ENCODE data around the gene TNFSF8. TPM values are rescaled to one million over a fixed set of nuclear protein-coding genes. Genes with fewer than 3 reads are reported as not detected.

The TNFSF8 gene
- total and polyA plus RNA-seq, 2 of the 8 experiments (the other 6 are each of a cell fraction or from before 2014, with no cell fraction given), result not detected

GRCh38 chr9:114923918-114924317, 6.5 kb downstream of the TNFSF8 start:
- Histone ChIP-seq H3K79me2 (ENCODE audit: control insufficient read depth in 1 of 2, insufficient read depth in 2 of 2, low read length in 2 of 2) (no peaks in the 10 kb centered on the region), H2BK15ac (ENCODE audit: low read length) (no peak overlapping the region), H3K23me2 (ENCODE audit: low read depth, low read length) (no peaks in the 10 kb centered on the region), H4K91ac (replicated peaks; ENCODE audit: insufficient read length, low read length) (no peak overlapping the region), H4K5ac (ENCODE audit: insufficient read length, low read depth, low read length) (no peak overlapping the region), H3K23ac (ENCODE audit: insufficient read length) (no peak overlapping the region), H3K27ac (ENCODE audit: low read depth, low read length) (no peak overlapping the region), H4K8ac (ENCODE audit: extremely low read depth, insufficient read depth, low read length) (no peak overlapping the region), H3K9me3 (ENCODE audit: insufficient read depth in 2 of 2, low read depth in 1 of 2, low read length in 1 of 2) (no peaks in the 10 kb centered on the region), H3K4me1 (replicated peaks in 1 of 4; ENCODE audit: control insufficient read depth in 3 of 4, insufficient read depth in 4 of 4, low read length in 3 of 4) (peaks cover 0 to 4% (median 1%) of the 10 kb centered on the region in 4 experiments; a peak in 3 of 7 replicates), H3K4me3 (ENCODE audit: extremely low read depth in 1 of 4, insufficient read depth in 2 of 4, low read depth in 3 of 4, low read length in 4 of 4) (no peak overlapping the region), H2AFZ (ENCODE audit: low read length) (no peak overlapping the region), H3K4ac (replicated peaks; ENCODE audit: insufficient read length, low read depth, low read length) (no peak overlapping the region), H2BK20ac (ENCODE audit: low read length) (no peak overlapping the region), H2BK120ac (replicated peaks; ENCODE audit: low read depth, low read length) (no peak overlapping the region), H3K4me2 (ENCODE audit: insufficient read depth in 1 of 2, low read depth in 2 of 2, low read length in 2 of 2) (no peak overlapping the region), H3K18ac (ENCODE audit: extremely low read depth, low read length) (no peak overlapping the region), H3K36me3 (ENCODE audit: control insufficient read depth in 2 of 4, insufficient read depth in 4 of 4, low read length in 3 of 4) (peaks cover 0 to 2% (median 0%) of the 10 kb centered on the region in 4 experiments; a peak in 2 of 8 replicates), H2BK12ac (ENCODE audit: low read depth, low read length) (no peak overlapping the region), H4K20me1 (replicated peaks in 1 of 2; ENCODE audit: control insufficient read depth in 1 of 2, insufficient read depth in 2 of 2, low read length in 2 of 2) (peaks cover 4 to 13% of the 10 kb centered on the region in 2 experiments), H3K9ac (replicated peaks in 1 of 4; ENCODE audit: extremely low read depth in 1 of 4, low read depth in 3 of 4, low read length in 3 of 4) (no peak overlapping the region), H3K79me1 (ENCODE audit: low read depth, low read length) (no peaks in the 10 kb centered on the region), H2AK5ac (ENCODE audit: low read depth, low read length) (no peak overlapping the region), H3K56ac (replicated peaks; ENCODE audit: insufficient read length, low read depth, low read length) (no peak overlapping the region), H3K27me3 (replicated peaks in 1 of 4; ENCODE audit: control insufficient read depth in 3 of 4, extremely low read depth in 1 of 4, insufficient read depth in 3 of 4, low read length in 3 of 4) (peaks cover 65 to 83% (median 83%) of the 10 kb centered on the region in 4 experiments), H2BK5ac (ENCODE audit: low read depth, low read length) (no peak overlapping the region), H3K14ac (ENCODE audit: insufficient read length) (no peak overlapping the region)
- FAIRE-seq, result no peak
- no peak for DNase-seq (ENCODE audit: low read depth in 1 of 2, low spot score in 2 of 2)
- no peak for TF ChIP-seq SRF (IDR thresholded peaks at IDR 0.05; ENCODE audit: low read depth, low read length)
- TF ChIP-seq SP1 (IDR thresholded peaks at IDR 0.05; ENCODE audit: low read depth, low read length), result no peak
- no peak for TF ChIP-seq EZH2 (IDR thresholded peaks at IDR 0.05; ENCODE audit: low read depth, low read length, severe bottlenecking)
- no peak for TF ChIP-seq CBX8 (IDR thresholded peaks at IDR 0.05; ENCODE audit: borderline replicate concordance, low read depth, low read length)
- TF ChIP-seq GTF2F1 (IDR thresholded peaks at IDR 0.05; ENCODE audit: borderline replicate concordance, low read depth, low read length), result no peak
- TF ChIP-seq SP4 (IDR thresholded peaks at IDR 0.05; ENCODE audit: low read length), result no peak
- TF ChIP-seq KDM1A (IDR thresholded peaks at IDR 0.05; ENCODE audit: borderline replicate concordance, low read length), result no peak
- CTCF ChIA-PET (ENCODE audit: partially characterized antibody), result interaction anchor here (0.8 to 4.5 kb wide), 8 partner anchors 10 to 243 kb away, joined by 3 to 35 read pairs (median 4); no protein-coding TSS in a partner anchor
- 41% methylated on average over 3 of the region's 3 CpGs; no CpG with 5 or more reads in 1 of the 2 experiments for WGBS, 2 experiments (ENCODE audit: extremely low coverage in 1 of 2, insufficient coverage in 1 of 2, insufficient read length in 1 of 2, insufficient replicate concordance in 2 of 2, low coverage in 1 of 2, low lambda C conversion rate in 2 of 2, missing lambda C conversion rate in 1 of 2)
- POLR2A ChIA-PET (ENCODE audit: partially characterized antibody), result no interaction called here

All from H1 (cell line).